ENCODE results near the gene C9orf50.

- no peak for TF ChIP-seq CTCF (IDR thresholded peaks at IDR 0.05)
- TF ChIP-seq POLR2A (IDR thresholded peaks at IDR 0.05) = no peak
Observed at GRCh38 chr9:129586245-129586644, 34.7 kb downstream of the C9orf50 start.
